GM10248 (cell line): ENCODE data around the gene NAA38.

ENCODE experiments used
- CTCF ChIA-PET: fragments of 300-600 bp; sonication (Branson Sonifier 250); formaldehyde crosslinking; extraction: SDS; loops from one replicate; lab custom pipeline; 2021; ENCODE audit warnings: antibody characterized with exemption; lab: Yijun Ruan, JAX
- POLR2A ChIA-PET: fragments of 350-650 bp; sonication (Branson Sonifier 250); formaldehyde crosslinking; extraction: SDS; loops from one replicate; lab custom pipeline; 2020; ENCODE audit warnings: antibody characterized with exemption; lab: Yijun Ruan, JAX
- DNase-seq: peaks from one replicate; pipeline ENCODE4 v3.0.0; 2012; ENCODE audit errors: extremely low spot score
- TF ChIP-seq, protein P1 (sequence below): IDR thresholded peaks from 2 replicates; pipeline ENCODE4 v1.5.1; 2012; ENCODE audit warnings: mild to moderate bottlenecking, low read depth; ENCODE audit errors: extremely low read depth, missing control alignments, control extremely low read depth

NAA38 gene

GRCh38 chr17:7893187-7893880 is 36.0 kb upstream of the NAA38 start:
- TF ChIP-seq, protein P1, sequence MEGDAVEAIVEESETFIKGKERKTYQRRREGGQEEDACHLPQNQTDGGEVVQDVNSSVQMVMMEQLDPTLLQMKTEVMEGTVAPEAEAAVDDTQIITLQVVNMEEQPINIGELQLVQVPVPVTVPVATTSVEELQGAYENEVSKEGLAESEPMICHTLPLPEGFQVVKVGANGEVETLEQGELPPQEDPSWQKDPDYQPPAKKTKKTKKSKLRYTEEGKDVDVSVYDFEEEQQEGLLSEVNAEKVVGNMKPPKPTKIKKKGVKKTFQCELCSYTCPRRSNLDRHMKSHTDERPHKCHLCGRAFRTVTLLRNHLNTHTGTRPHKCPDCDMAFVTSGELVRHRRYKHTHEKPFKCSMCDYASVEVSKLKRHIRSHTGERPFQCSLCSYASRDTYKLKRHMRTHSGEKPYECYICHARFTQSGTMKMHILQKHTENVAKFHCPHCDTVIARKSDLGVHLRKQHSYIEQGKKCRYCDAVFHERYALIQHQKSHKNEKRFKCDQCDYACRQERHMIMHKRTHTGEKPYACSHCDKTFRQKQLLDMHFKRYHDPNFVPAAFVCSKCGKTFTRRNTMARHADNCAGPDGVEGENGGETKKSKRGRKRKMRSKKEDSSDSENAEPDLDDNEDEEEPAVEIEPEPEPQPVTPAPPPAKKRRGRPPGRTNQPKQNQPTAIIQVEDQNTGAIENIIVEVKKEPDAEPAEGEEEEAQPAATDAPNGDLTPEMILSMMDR: no peak
- no peak for DNase-seq
- ChIA-PET POLR2A (no interaction called here), CTCF (no interaction called here)

- no peak for DNase-seq
- CTCF ChIA-PET: interaction anchor here (1.2 to 1.3 kb wide), 2 partner anchors 12 to 100 kb away, joined by 3 to 7 read pairs; no protein-coding TSS in a partner anchor
- POLR2A ChIA-PET: no interaction called here
- TF ChIP-seq, protein P1: no peak
Measured at GRCh38 chr17:7889166-7889955, 32.0 kb upstream of the NAA38 start.

GRCh38 chr17:7888184-7888920 is 31.0 kb upstream of the NAA38 start, which contains the start of gene CHD3:
Gene CHD3, plus strand, starts transcription at chr17:7888789. Its CDS starts 212 bp downstream, at chr17:7889001.
- TF ChIP-seq, protein P1: no peak
- CTCF ChIA-PET: interaction anchor here (1.2 to 1.3 kb wide), 2 partner anchors 13 to 101 kb away, joined by 3 to 7 read pairs; no protein-coding TSS in a partner anchor
- no peak for DNase-seq
- POLR2A ChIA-PET: no interaction called here

GRCh38 chr17:7887482-7888183 is 30.3 kb upstream of the NAA38 start:
- ChIA-PET CTCF (no interaction called here), POLR2A (no interaction called here)
- DNase-seq: peak; percentile 91
- TF ChIP-seq, protein P1: no peak

DNA sequence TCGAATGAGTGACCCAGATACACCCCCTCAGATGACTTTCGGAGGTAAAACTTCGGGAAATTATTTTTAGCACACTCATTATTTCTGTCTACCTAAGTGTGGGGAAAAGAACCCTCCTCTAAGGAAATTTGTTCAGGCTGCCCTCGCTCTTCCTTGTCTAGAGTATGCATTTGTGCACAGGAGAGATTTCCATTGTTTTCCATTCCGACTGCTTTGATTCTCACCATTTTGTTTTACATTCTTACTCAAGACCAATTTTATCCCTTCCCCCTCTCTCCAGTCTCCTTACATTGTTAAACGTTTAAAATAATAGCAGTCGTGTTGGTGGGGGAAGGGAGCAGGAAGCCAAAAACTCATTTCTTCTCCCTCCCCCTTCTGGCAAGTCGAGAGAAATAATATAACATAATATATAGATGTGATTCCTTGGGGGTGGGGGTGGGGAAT is 29.7 kb upstream of the NAA38 start:
- DNase-seq: no peak
- POLR2A ChIA-PET: no interaction called here
- TF ChIP-seq, protein P1: no peak
- CTCF ChIA-PET: no interaction called here
